Heart right ventricle (tissue), 16 donors: Measurements from ENCODE around the gene ATP4A. TPM values are rescaled to one million over a fixed set of nuclear protein-coding genes. Genes with fewer than 3 reads are reported as not detected.
"Not testable (repeated sequence)": the region's sequence is repeated elsewhere in the genome, so short reads cannot be mapped to it uniquely, and the experiment has no call there.

ENCODE experiments used
- ATAC-seq, 8 donors: fragments of 200-7000 bp; cut with Tn5 transposase; one replicate each; pipeline ENCODE4 v1.9.1; 2020; ENCODE audit warnings: mild to moderate bottlenecking in 8 of 8, moderate library complexity in 8 of 8, moderate number of reproducible peaks in 1 of 8
- DNase-seq, 2 donors: peaks; one replicate each; pipeline ENCODE4 v3.0.0-alpha.2; 2020
- H3K27ac ChIP-seq, 10 donors: fragments of 200-600 bp; sonication (generic) in 2 of 10; one replicate each; pipeline versions ENCODE4 v1.5.0 to v1.8.0; 2020 to 2022; ENCODE audit warnings: mild to moderate bottlenecking in 3 of 10
- H3K27me3 ChIP-seq, 7 donors: fragments of 200-600 bp; one replicate each; pipeline ENCODE4 v1.8.0; 2021 to 2022; ENCODE audit warnings: mild to moderate bottlenecking in 2 of 7
- H3K36me3 ChIP-seq, 9 donors: fragments of 200-600 bp; sonication (generic) in 1 of 9; one replicate each; pipeline versions ENCODE4 v1.5.0 to v1.8.0; 2020 to 2022; ENCODE audit warnings: mild to moderate bottlenecking in 2 of 9
- H3K4me1 ChIP-seq, 9 donors: fragments of 200-600 bp; sonication (generic) in 1 of 9; one replicate each; pipeline versions ENCODE4 v1.5.0 to v1.8.0; 2020 to 2022; ENCODE audit warnings: mild to moderate bottlenecking in 4 of 9
- H3K4me3 ChIP-seq, 10 donors: fragments of 200-600 bp; sonication (generic) in 2 of 10; one replicate each; pipeline versions ENCODE4 v1.5.0 to v1.8.0; 2020 to 2022; ENCODE audit warnings: mild to moderate bottlenecking in 7 of 10, moderate library complexity in 2 of 10
- H3K9me3 ChIP-seq, 11 donors: fragments of 200-600 bp in 10 of 11; sonication (generic) in 2 of 11; one replicate each; pipeline versions ENCODE4 v1.5.0 to v1.8.0; 2013 to 2022; ENCODE audit warnings: mild to moderate bottlenecking in 2 of 11, control low read depth in 1 of 11, moderate library complexity in 1 of 11
- CTCF ChIP-seq, 9 donors: fragments of 200-600 bp; sonication (generic) in 2 of 9; IDR thresholded peaks; one replicate each; pipeline versions ENCODE4 v1.5.0 to v1.8.0; 2021 to 2022; ENCODE audit warnings: antibody characterized with exemption in 9 of 9, mild to moderate bottlenecking in 5 of 9, moderate library complexity in 1 of 9
- WGBS, 2 donors: extraction: QIAGEN DNeasy Blood & Tissue Kit; methylation state at CpG; one replicate each; pipeline ENCODE4 v1.1.7; 2013; ENCODE audit warnings: inconsistent platforms in 1 of 2; 5-methylcytosine and 5-hydroxymethylcytosine counted together
- intact Hi-C, 10 donors: fragments of 100-400 bp; cut with DNase I; formaldehyde crosslinking; loops; one replicate each; pipeline versions ENCODE4 v1.11.1 to v1.14.2; 2022
- polyA plus RNA-seq, 2 donors: library from polyadenylated mRNA; stranded (reverse); fragments of 200-250 nt; gene quantifications; one replicate each; pipeline ENCODE4 v1.2.3, GENCODE V29; 2013
- total RNA-seq, 10 donors: library from RNA; stranded (reverse); fragmentation: NEBNext Ultra II Directional in 3 of 10; extraction: Animal tissue kit (Norgen Biotek cat#: 25700) in 3 of 10; gene quantifications; one replicate each; pipeline versions ENCODE4 v1.2.1 to v1.2.4, GENCODE V29; 2021 to 2023
- donor health status: Arrhythmogenic right ventricular cardiomyopathy.
- donor health status: ischemic (EF 13 %, LVEDD 7.1; RV severe dilation, severe dysfunction).
- donor health status: healthy with polysubstance abuse.
- donor health status: DM: no; HTN: yes; CAD: no.
- donor health status: DM: no; HTN: no; CAD: no.
- donor health status: ischemic (EF 25% LVEDD 6.9; RV normal size, moderate dysfunction).
- donor health status: ischemic (EF 25% LVEDD 5.7; RV mildly dilated, moderate dysfunction).
- donor health status: healthy.
- donor health status: DM: yes; HTN: yes; CAD: no.
- donor health status: Ischemic cardiomyopathy.
- donor health status: ischemic (EF 35%, LVEDD 5.7; RV mildly dilated, moderate dysfunction).
- donor health status: nonischemic (EF 11% LVEDD 7.7; RV severe dilation, severe dysfunction).
- donor health status: DM: yes; HTN: yes; CAD: no.
- donor health status: PGD.
- donor health status: ischemic (EF 29% LVEDD 5.4; RV normal size, mild dysfunction).
- donor health status: nonischemic (EF 23%, LVEDD 6.1; RV moderate dilation, normal function).

ATP4A gene
- total and polyA plus RNA-seq, 12 donors = not detected

GRCh38 chr19:35608251-35608650 lies 44.8 kb upstream of the ATP4A start:
- no peak overlapping the region for H3K27ac ChIP-seq
- DNase-seq (no peak), ATAC-seq (no peak)
- TF ChIP-seq CTCF (IDR thresholded peaks at IDR 0.05) = no peak
- WGBS, 2 donors = 79 to 83% methylated on average over 2 of the region's 2 CpGs
- no peak overlapping the region for H3K4me3 ChIP-seq
- no peaks in the 10 kb centered on the region for H3K27me3 ChIP-seq
- no peaks in the 10 kb centered on the region for H3K36me3 ChIP-seq
- peaks cover 4 to 21% (median 12%) of the 10 kb centered on the region in 9 donors for H3K4me1 ChIP-seq
- intact Hi-C loops = no loop called here
- peaks cover 0 to 22% (median 5%) of the 10 kb centered on the region in 11 donors for H3K9me3 ChIP-seq

DNA sequence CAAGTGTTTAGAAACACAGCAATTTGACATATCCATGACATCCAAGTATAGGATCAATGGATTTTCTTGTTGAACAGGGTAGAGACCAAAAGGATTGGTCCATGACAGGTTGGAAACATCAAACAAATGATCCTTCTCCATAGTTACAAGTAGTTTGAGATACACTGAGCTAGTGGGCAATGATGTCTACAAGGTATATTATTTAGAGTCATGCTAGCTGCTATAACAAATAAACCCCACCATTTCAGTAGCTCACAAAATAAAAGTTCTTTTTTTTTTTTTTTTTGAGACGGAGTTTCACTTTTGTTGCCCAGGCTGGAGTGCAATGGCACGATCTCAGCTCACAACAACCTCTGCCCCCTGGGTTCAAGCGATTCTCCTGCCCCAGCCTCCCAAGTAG lies 44.2 kb upstream of the ATP4A start:
- H3K4me1 ChIP-seq = peaks cover 0 to 15% (median 7%) of the 10 kb centered on the region in 9 donors
- ATAC-seq (no peak), DNase-seq (no peak)
- H3K4me3 ChIP-seq = no peak overlapping the region
- peaks cover 0 to 22% (median 5%) of the 10 kb centered on the region in 11 donors for H3K9me3 ChIP-seq
- no peak overlapping the region for H3K27ac ChIP-seq
- no peaks in the 10 kb centered on the region for H3K27me3 ChIP-seq
- TF ChIP-seq CTCF (IDR thresholded peaks at IDR 0.05) = no peak
- WGBS, 2 donors = 74 to 75% methylated on average over 3 of the region's 3 CpGs
- intact Hi-C loops = no loop called here
- H3K36me3 ChIP-seq = no peaks in the 10 kb centered on the region

DNA sequence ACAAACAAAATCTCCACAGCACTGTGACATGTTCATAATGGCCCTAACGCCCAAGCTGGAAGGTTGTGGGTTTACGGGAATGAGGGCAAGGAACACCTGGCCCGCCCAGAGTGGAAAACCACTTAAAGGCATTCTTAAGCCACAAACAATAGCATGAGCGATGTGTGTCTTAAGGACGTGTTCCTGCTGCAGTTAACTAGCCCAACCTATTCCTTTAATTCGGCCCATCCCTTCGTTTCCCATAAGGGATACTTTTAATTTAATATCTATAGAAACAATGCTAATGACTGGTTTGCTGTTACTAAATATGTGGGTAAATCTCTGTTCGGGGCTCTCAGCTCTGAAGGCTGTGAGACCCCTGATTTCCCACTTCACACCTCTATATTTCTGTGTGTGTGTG lies 43.7 kb upstream of the ATP4A start:
- intact Hi-C loops, H3K27ac ChIP-seq, DNase-seq, H3K36me3 ChIP-seq, H3K27me3 ChIP-seq, H3K4me3 ChIP-seq, ATAC-seq: not testable (repeated sequence)
- peaks cover 0 to 12% (median 5%) of the 10 kb centered on the region in 9 donors for H3K4me1 ChIP-seq
- WGBS, 2 donors = 80 to 84% methylated on average over 8 of the region's 8 CpGs
- H3K9me3 ChIP-seq = peaks cover 0 to 22% (median 5%) of the 10 kb centered on the region in 11 donors

DNA sequence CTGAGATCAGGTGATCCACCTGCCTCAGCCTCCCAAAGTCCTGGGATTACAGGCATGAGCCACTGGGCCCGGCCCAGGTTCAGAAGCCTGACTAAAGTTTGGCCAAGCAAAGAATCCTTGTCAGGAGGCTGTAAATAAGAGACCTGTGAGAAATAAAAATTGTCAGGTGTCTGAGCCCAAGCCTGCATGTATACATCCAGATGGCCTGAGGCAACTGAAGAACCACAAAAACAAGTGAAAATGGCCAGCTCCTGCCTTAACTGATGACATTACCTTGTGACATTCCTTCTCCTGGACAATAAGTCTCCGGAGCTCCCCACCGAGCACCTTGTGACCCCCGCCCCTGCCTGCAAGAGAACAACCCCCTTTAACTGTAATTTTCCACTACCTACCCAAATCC lies 41.0 kb upstream of the ATP4A start:
- Histone ChIP-seq H3K9me3 (peaks cover 0 to 22% (median 5%) of the 10 kb centered on the region in 11 donors), H3K27me3 (peaks cover 0 to 14% (median 0%) of the 10 kb centered on the region in 7 donors)
- H3K36me3 ChIP-seq, H3K4me3 ChIP-seq, DNase-seq, intact Hi-C loops, H3K27ac ChIP-seq, ATAC-seq, H3K4me1 ChIP-seq: not testable (repeated sequence)
- 84 to 86% methylated on average over 4 of the region's 4 CpGs for WGBS, 2 donors

DNA sequence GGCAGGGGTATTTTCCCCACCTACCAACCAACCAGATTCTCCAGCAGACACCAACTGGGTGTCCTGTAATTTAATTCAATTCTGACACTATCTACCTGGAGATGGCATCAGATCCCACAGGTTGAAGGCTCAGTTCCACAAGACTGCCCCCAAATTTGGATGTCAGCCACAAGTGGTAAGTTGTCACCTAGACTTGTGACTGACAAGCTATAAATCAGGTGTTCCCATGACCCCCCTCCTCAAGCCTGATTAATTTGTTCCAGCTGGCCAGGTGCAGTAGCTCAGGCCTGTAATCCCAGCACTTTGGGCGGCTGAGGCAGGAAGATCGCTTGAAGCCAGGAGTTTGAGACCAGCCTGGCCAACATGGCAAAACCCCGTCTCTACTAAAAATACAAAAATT lies 38.5 kb upstream of the ATP4A start:
- DNase-seq (no peak), ATAC-seq (no peak)
- peaks cover 0 to 4% (median 0%) of the 10 kb centered on the region in 11 donors for H3K9me3 ChIP-seq
- intact Hi-C loops = no loop called here
- no peaks in the 10 kb centered on the region for H3K36me3 ChIP-seq
- H3K27me3 ChIP-seq = peaks cover 0 to 14% (median 0%) of the 10 kb centered on the region in 7 donors
- H3K27ac ChIP-seq = no peak overlapping the region
- H3K4me3 ChIP-seq = no peak overlapping the region
- WGBS, 2 donors = 88 to 93% methylated on average over 3 of the region's 3 CpGs
- no peaks in the 10 kb centered on the region for H3K4me1 ChIP-seq
- no peak for TF ChIP-seq CTCF (IDR thresholded peaks at IDR 0.05)
